Natural killer cell (primary cell): ENCODE data around the gene GPAM. TPM values are rescaled to one million over a fixed set of nuclear protein-coding genes. Genes with fewer than 3 reads are reported as not detected.

Experiments
- ATAC-seq, 3 donors: fragments of 150-1000 bp in 2 of 3; fragments of 200-7000 bp in 1 of 3; cut with Tn5 transposase; 1 replicate in 1 of 3; 2 replicates in 2 of 3; pipeline ENCODE4 v1.10.0; 2021; ENCODE audit warnings: mild to moderate bottlenecking in 2 of 3, moderate library complexity in 2 of 3
- DNase-seq, 2 donors: peaks; one replicate each; pipeline versions ENCODE4 v3.0.0 to v3.0.0-alpha.2; 2013 to 2021; ENCODE audit warnings: mixed read lengths in 1 of 2
- H3K27ac ChIP-seq: one replicate; pipeline ENCODE4 v1.5.1; 2013; ENCODE audit warnings: mild to moderate bottlenecking, low read length
- H3K27me3 ChIP-seq: one replicate; pipeline ENCODE4 v1.6.1; 2013; ENCODE audit warnings: low read length; ENCODE audit not compliant: control insufficient read depth, insufficient read depth
- H3K36me3 ChIP-seq: one replicate; pipeline ENCODE4 v1.6.1; 2013; ENCODE audit warnings: low read length; ENCODE audit not compliant: control insufficient read depth, insufficient read depth
- H3K4me1 ChIP-seq: one replicate; pipeline ENCODE4 v1.6.1; 2013; ENCODE audit warnings: low read length; ENCODE audit not compliant: control insufficient read depth, insufficient read depth
- H3K4me3 ChIP-seq: one replicate; pipeline ENCODE4 v1.5.1; 2013; ENCODE audit warnings: low read length
- H3K9me3 ChIP-seq: one replicate; pipeline ENCODE4 v1.6.1; 2013; ENCODE audit warnings: low read length; ENCODE audit not compliant: control insufficient read depth, insufficient read depth
- H3K27ac Mint-ChIP-seq, 2 donors: one replicate each; pipeline ENCODE4 v1.8.0; 2022; ENCODE audit warnings: mild to moderate bottlenecking in 2 of 2, mixed read lengths in 2 of 2, moderate library complexity in 1 of 2
- H3K27me3 Mint-ChIP-seq, 2 donors: one replicate each; pipeline ENCODE4 v1.8.0; 2022; ENCODE audit warnings: low read depth in 2 of 2, mixed read lengths in 2 of 2
- H3K36me3 Mint-ChIP-seq: one replicate; pipeline ENCODE4 v1.8.0; 2022; ENCODE audit warnings: mixed read lengths
- H3K4me1 Mint-ChIP-seq, 2 donors: one replicate each; pipeline ENCODE4 v1.8.0; 2022; ENCODE audit warnings: mixed read lengths in 2 of 2
- H3K4me3 Mint-ChIP-seq: one replicate; pipeline ENCODE4 v1.8.0; 2022; ENCODE audit warnings: mild to moderate bottlenecking, moderate library complexity, mixed read lengths
- H3K9me3 Mint-ChIP-seq, 2 donors: one replicate each; pipeline ENCODE4 v1.8.0; 2022; ENCODE audit warnings: mixed read lengths in 2 of 2
- CTCF ChIP-seq: fragments of 200-600 bp; IDR thresholded peaks from one replicate; pipeline ENCODE4 v1.8.0; 2022; ENCODE audit warnings: antibody characterized with exemption
- WGBS: methylation state at CpG from one replicate; pipeline ENCODE4 v1.1.7; 2013; ENCODE audit warnings: missing lambda C conversion rate; ENCODE audit not compliant: insufficient coverage; 5-methylcytosine and 5-hydroxymethylcytosine counted together
- intact Hi-C: fragments of 100-400 bp; cut with micrococcal nuclease; formaldehyde crosslinking; loops from one replicate; pipeline ENCODE4 v1.14.2; 2022
- total RNA-seq, 4 donors: library from RNA; stranded (reverse); fragments of 120-200 nt in 1 of 4; gene quantifications; one replicate each; pipeline versions ENCODE4 v1.2.3 to v1.2.4, GENCODE V29; 2013 to 2022

GPAM gene
- total RNA-seq, 3 donors from 2014 or later (not counting 1 experiment from before 2014, with no cell fraction given) = 4.7 to 11.7 (median 6.1) TPM

DNA sequence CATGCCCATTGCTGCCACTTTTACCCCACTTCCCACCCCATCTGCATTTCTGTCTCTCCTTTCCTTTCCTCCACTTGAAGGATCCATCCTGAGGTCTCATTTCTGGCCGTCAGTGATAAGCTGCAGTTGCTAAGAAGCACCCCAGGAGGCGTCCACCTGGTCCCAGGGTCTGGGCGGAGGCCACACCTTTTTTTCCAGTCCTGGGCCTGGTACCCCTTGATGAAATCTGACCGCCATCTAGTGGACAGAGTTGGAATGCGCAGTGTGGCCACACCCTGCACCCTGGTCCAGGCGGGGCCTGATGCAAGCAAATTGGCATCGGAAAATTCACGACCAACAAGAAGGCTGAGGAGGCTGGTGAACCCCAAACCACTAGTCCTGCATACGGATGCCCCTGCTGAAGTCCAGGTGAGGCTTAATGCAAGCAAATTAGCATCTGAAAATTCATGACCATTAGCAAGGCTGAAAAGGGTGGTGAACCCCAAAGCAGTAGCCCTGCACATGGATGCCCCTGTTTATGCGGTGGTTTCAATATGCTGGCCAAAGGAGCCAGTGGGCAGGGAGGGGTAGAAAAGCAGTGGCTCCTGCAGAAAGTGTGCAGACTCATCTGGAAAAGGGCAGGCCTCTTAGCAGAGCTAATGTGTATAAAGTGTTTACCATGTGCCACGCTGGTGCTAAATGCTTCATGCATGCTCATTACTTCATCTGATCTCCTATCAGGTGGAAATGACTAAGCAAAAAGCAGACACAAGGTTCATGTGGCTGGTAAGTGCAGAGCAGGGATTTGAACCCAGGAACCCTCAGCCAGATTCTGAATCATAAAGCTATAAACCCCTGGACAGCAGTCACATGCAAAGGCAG lies 43.2 kb downstream of the GPAM start:
- H3K4me1 ChIP-seq = no peaks in the 10 kb centered on the region
- peaks cover 0 to 10% of the 10 kb centered on the region in 2 donors for H3K4me1 Mint-ChIP-seq
- H3K27me3 Mint-ChIP-seq = peaks cover 0 to 4% of the 10 kb centered on the region in 2 donors
- H3K9me3 Mint-ChIP-seq = no peaks in the 10 kb centered on the region
- H3K36me3 ChIP-seq = no peaks in the 10 kb centered on the region
- H3K4me3 Mint-ChIP-seq = no peak overlapping the region
- no peaks in the 10 kb centered on the region for H3K9me3 ChIP-seq
- no peak overlapping the region for H3K4me3 ChIP-seq
- TF ChIP-seq CTCF = peak; percentile 70
- intact Hi-C loops = no loop called here
- DNase-seq (peak; percentile 34 to 71), ATAC-seq (peak; percentile 80 to 90 (median 80))
- no peaks in the 10 kb centered on the region for H3K36me3 Mint-ChIP-seq
- 29% methylated on average over 11 of the region's 11 CpGs for WGBS
- H3K27ac ChIP-seq = no peak overlapping the region
- no peaks in the 10 kb centered on the region for H3K27me3 ChIP-seq
- no peak overlapping the region for H3K27ac Mint-ChIP-seq

GRCh38 chr10:112139176-112139575 lies 44.4 kb downstream of the GPAM start:
- Mint-ChIP-seq H3K27ac (no peak overlapping the region), H3K4me1 (peaks cover 0 to 10% of the 10 kb centered on the region in 2 donors), H3K9me3 (no peaks in the 10 kb centered on the region), H3K4me3 (no peak overlapping the region), H3K27me3 (peaks cover 0 to 4% of the 10 kb centered on the region in 2 donors), H3K36me3 (no peaks in the 10 kb centered on the region)
- DNase-seq (no peak), ATAC-seq (no peak)
- TF ChIP-seq CTCF = no peak
- intact Hi-C loops = loop anchor here (10.0 kb wide), 1 partner anchor 1524 kb away; no protein-coding TSS in a partner anchor
- H3K27ac ChIP-seq = no peak overlapping the region
- H3K36me3 ChIP-seq = no peaks in the 10 kb centered on the region
- no peaks in the 10 kb centered on the region for H3K9me3 ChIP-seq
- no peak overlapping the region for H3K4me3 ChIP-seq
- WGBS = 89% methylated on average over 7 of the region's 7 CpGs
- no peaks in the 10 kb centered on the region for H3K4me1 ChIP-seq
- H3K27me3 ChIP-seq = no peaks in the 10 kb centered on the region

DNA sequence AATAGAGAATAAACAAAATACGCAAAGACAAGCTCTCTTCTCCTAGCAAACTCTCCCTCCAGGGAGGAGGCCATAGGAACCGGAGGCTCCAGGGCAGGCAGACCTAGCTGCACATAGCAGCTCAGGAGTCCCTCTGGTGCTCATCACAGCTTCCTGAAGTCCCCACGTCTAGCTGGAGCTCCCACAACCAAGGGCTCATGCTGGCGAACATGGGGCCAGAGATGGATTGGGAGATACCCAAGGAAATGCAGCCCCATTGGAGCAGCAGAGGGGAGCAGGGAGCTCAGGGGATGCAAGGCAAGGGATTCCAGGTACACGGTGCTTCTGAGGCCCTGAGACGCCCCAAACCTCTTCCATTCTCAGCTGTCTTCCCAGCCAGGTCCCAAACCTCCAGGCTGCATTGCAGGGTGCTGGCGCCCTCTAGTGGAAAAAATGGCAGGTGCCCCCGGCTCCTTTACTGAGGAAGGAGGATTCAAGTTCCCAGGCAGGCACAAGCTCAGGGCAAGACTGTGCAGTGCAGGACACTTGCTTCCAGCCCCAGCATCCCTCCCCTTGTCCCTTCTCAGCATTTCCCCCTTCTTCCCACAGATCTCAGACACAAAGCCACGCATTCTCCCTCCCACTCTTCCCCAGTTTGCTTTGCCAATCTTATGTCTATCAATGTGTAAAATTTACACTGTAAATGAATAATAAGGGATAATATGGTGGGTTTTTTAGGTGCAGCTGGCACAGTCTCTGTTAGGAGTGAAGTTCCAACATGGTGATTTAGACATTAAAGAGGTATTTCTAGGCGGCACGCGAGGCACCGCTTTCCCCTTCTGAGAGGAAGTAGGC lies 46.2 kb downstream of the GPAM start:
- Histone ChIP-seq H3K9me3 (no peaks in the 10 kb centered on the region), H3K27me3 (no peaks in the 10 kb centered on the region), H3K4me3 (no peak overlapping the region), H3K4me1 (no peaks in the 10 kb centered on the region), H3K36me3 (no peaks in the 10 kb centered on the region), H3K27ac (no peak overlapping the region)
- Mint-ChIP-seq H3K9me3 (no peaks in the 10 kb centered on the region), H3K4me3 (no peak overlapping the region), H3K27me3 (peaks cover 0 to 4% of the 10 kb centered on the region in 2 donors), H3K36me3 (no peaks in the 10 kb centered on the region), H3K27ac (no peak overlapping the region), H3K4me1 (peaks cover 0 to 10% of the 10 kb centered on the region in 2 donors)
- ATAC-seq (peak in 2 of 3 donors; percentile 49 to 55), DNase-seq (peak; percentile 42 to 64)
- WGBS = 53% methylated on average over 12 of the region's 13 CpGs
- peak; percentile 69 for TF ChIP-seq CTCF
- intact Hi-C loops = loop anchor here (1.0 to 10.0 kb wide), 2 partner anchors 1391 to 1523 kb away; no protein-coding TSS in a partner anchor
